ENCODE results near the gene CNIH3.
A peak's percentile ranks its signal among the peaks of the same experiment; 100 is the strongest.

The CNIH3 gene

GRCh38 chr1:224622831-224623230 is 6.7 kb downstream of the CNIH3 start:
- Histone ChIP-seq H3K4me3 (ENCODE audit: control insufficient read depth in 1 of 7, extremely low read depth in 1 of 7, insufficient read depth in 4 of 7, low read depth in 2 of 7, low read length in 6 of 7) (no peak overlapping the region), H3K9me3 (ENCODE audit: control extremely low read depth in 1 of 5, control insufficient read depth in 4 of 5, insufficient read depth in 2 of 5, low read depth in 1 of 5, low read length in 4 of 5) (peaks cover 0 to 9% (median 3%) of the 10 kb centered on the region in 5 experiments), H3K27me3 (replicated peaks in 2 of 5; ENCODE audit: control insufficient read depth in 4 of 5, insufficient read depth in 5 of 5, low read length in 4 of 5) (peaks cover 16 to 40% (median 25%) of the 10 kb centered on the region in 5 experiments), H3K4me1 (ENCODE audit: control extremely low read depth in 1 of 4, control insufficient read depth in 4 of 4, insufficient read depth in 4 of 4, low read length in 3 of 4) (peaks cover 2 to 28% (median 24%) of the 10 kb centered on the region in 4 experiments), H3K36me3 (ENCODE audit: control insufficient read depth in 4 of 4, insufficient read depth in 4 of 4, low read length in 3 of 4) (no peaks in the 10 kb centered on the region), H3K27ac (ENCODE audit: insufficient read depth in 1 of 2, low read depth in 1 of 2, low read length in 2 of 2, poor library complexity in 1 of 2, severe bottlenecking in 2 of 2) (no peak overlapping the region)
- 100% methylated on average over 2 of the region's 2 CpGs for WGBS (ENCODE audit: insufficient coverage)
- no peak for DNase-seq
- ChIA-PET CTCF (interaction anchor here (0.9 to 1.5 kb wide), 4 partner anchors 16 to 229 kb away, joined by 3 to 7 read pairs (median 4); no protein-coding TSS in a partner anchor), POLR2A (interaction anchor here (0.6 kb wide), 1 partner anchor 81 kb away, joined by 3 read pairs; no protein-coding TSS in a partner anchor)

GRCh38 chr1:224623310-224623714 is 7.2 kb downstream of the CNIH3 start:
- Histone ChIP-seq H3K27me3 (replicated peaks in 2 of 5; ENCODE audit: control insufficient read depth in 4 of 5, insufficient read depth in 5 of 5, low read length in 4 of 5) (peaks cover 15 to 35% (median 20%) of the 10 kb centered on the region in 5 experiments), H3K4me1 (ENCODE audit: control extremely low read depth in 1 of 4, control insufficient read depth in 4 of 4, insufficient read depth in 4 of 4, low read length in 3 of 4) (peaks cover 2 to 23% (median 21%) of the 10 kb centered on the region in 4 experiments), H3K36me3 (ENCODE audit: control insufficient read depth in 4 of 4, insufficient read depth in 4 of 4, low read length in 3 of 4) (no peaks in the 10 kb centered on the region), H3K9me3 (ENCODE audit: control extremely low read depth in 1 of 5, control insufficient read depth in 4 of 5, insufficient read depth in 2 of 5, low read depth in 1 of 5, low read length in 4 of 5) (peaks cover 0 to 9% (median 3%) of the 10 kb centered on the region in 5 experiments), H3K27ac (ENCODE audit: insufficient read depth in 1 of 2, low read depth in 1 of 2, low read length in 2 of 2, poor library complexity in 1 of 2, severe bottlenecking in 2 of 2) (no peak overlapping the region), H3K4me3 (ENCODE audit: control insufficient read depth in 1 of 7, extremely low read depth in 1 of 7, insufficient read depth in 4 of 7, low read depth in 2 of 7, low read length in 6 of 7) (peak overlapping the region in 1 of 7 experiments; percentile 50)
- WGBS (ENCODE audit: insufficient coverage), result 78% methylated on average over 5 of the region's 5 CpGs
- peak; percentile 21 to 64 (median 51) for DNase-seq
- ChIA-PET POLR2A (no interaction called here), CTCF (interaction anchor here (0.6 to 1.5 kb wide), 4 partner anchors 11 to 161 kb away, joined by 3 to 7 read pairs (median 4); no protein-coding TSS in a partner anchor)

GRCh38 chr1:224623743-224624333 is 7.7 kb downstream of the CNIH3 start:
- H3K27ac ChIP-seq (ENCODE audit: insufficient read depth in 1 of 2, low read depth in 1 of 2, low read length in 2 of 2, poor library complexity in 1 of 2, severe bottlenecking in 2 of 2), result peak overlapping the region; percentile 29 to 65
- H3K4me3 ChIP-seq (ENCODE audit: control insufficient read depth in 1 of 7, extremely low read depth in 1 of 7, insufficient read depth in 4 of 7, low read depth in 2 of 7, low read length in 6 of 7), result peak overlapping the region in 2 of 7 experiments; percentile 27 to 50

GRCh38 chr1:224624432-224624831 is 8.3 kb downstream of the CNIH3 start:
- CTCF ChIA-PET, result interaction anchor here (0.6 to 1.9 kb wide), 5 partner anchors 9 to 20 kb away, joined by 3 to 8 read pairs (median 4); no protein-coding TSS in a partner anchor
- POLR2A ChIA-PET, result no interaction called here
- Histone ChIP-seq H3K4me3 (ENCODE audit: control insufficient read depth in 1 of 7, extremely low read depth in 1 of 7, insufficient read depth in 4 of 7, low read depth in 2 of 7, low read length in 6 of 7) (peak overlapping the region in 1 of 7 experiments; percentile 50), H3K4me1 (ENCODE audit: control extremely low read depth in 1 of 4, control insufficient read depth in 4 of 4, insufficient read depth in 4 of 4, low read length in 3 of 4) (peaks cover 2 to 21% (median 20%) of the 10 kb centered on the region in 4 experiments), H3K9me3 (ENCODE audit: control extremely low read depth in 1 of 5, control insufficient read depth in 4 of 5, insufficient read depth in 2 of 5, low read depth in 1 of 5, low read length in 4 of 5) (peaks cover 0 to 9% (median 3%) of the 10 kb centered on the region in 5 experiments), H3K27me3 (replicated peaks in 2 of 5; ENCODE audit: control insufficient read depth in 4 of 5, insufficient read depth in 5 of 5, low read length in 4 of 5) (peaks cover 4 to 24% (median 15%) of the 10 kb centered on the region in 5 experiments), H3K36me3 (ENCODE audit: control insufficient read depth in 4 of 4, insufficient read depth in 4 of 4, low read length in 3 of 4) (no peaks in the 10 kb centered on the region), H3K27ac (ENCODE audit: insufficient read depth in 1 of 2, low read depth in 1 of 2, low read length in 2 of 2, poor library complexity in 1 of 2, severe bottlenecking in 2 of 2) (peak overlapping the region; percentile 29 to 65)
- DNase-seq, result no peak
- 88% methylated on average over 4 of the region's 4 CpGs for WGBS (ENCODE audit: insufficient coverage)

More at GRCh38 chr1:224623743-224624333, 7.7 kb downstream of the CNIH3 start:
- CTCF ChIA-PET, result interaction anchor here (0.6 to 1.5 kb wide), 4 partner anchors 11 to 162 kb away, joined by 3 to 7 read pairs (median 4); no protein-coding TSS in a partner anchor
- Histone ChIP-seq H3K36me3 (ENCODE audit: control insufficient read depth in 4 of 4, insufficient read depth in 4 of 4, low read length in 3 of 4) (no peaks in the 10 kb centered on the region), H3K9me3 (ENCODE audit: control extremely low read depth in 1 of 5, control insufficient read depth in 4 of 5, insufficient read depth in 2 of 5, low read depth in 1 of 5, low read length in 4 of 5) (peaks cover 0 to 9% (median 3%) of the 10 kb centered on the region in 5 experiments), H3K27me3 (replicated peaks in 2 of 5; ENCODE audit: control insufficient read depth in 4 of 5, insufficient read depth in 5 of 5, low read length in 4 of 5) (peaks cover 10 to 30% (median 18%) of the 10 kb centered on the region in 5 experiments), H3K4me1 (ENCODE audit: control extremely low read depth in 1 of 4, control insufficient read depth in 4 of 4, insufficient read depth in 4 of 4, low read length in 3 of 4) (peaks cover 2 to 21% (median 20%) of the 10 kb centered on the region in 4 experiments)
- WGBS (ENCODE audit: insufficient coverage), result 3% methylated on average over 7 of the region's 7 CpGs
- POLR2A ChIA-PET, result no interaction called here
- DNase-seq, result peak; percentile 96 to 99 (median 98)

GRCh38 chr1:224626042-224626441 is 9.9 kb downstream of the CNIH3 start:
- Histone ChIP-seq H3K9me3 (ENCODE audit: control extremely low read depth in 1 of 5, control insufficient read depth in 4 of 5, insufficient read depth in 2 of 5, low read depth in 1 of 5, low read length in 4 of 5) (peaks cover 0 to 9% (median 3%) of the 10 kb centered on the region in 5 experiments), H3K36me3 (ENCODE audit: control insufficient read depth in 4 of 4, insufficient read depth in 4 of 4, low read length in 3 of 4) (no peaks in the 10 kb centered on the region), H3K4me3 (ENCODE audit: control insufficient read depth in 1 of 7, extremely low read depth in 1 of 7, insufficient read depth in 4 of 7, low read depth in 2 of 7, low read length in 6 of 7) (no peak overlapping the region), H3K27ac (ENCODE audit: insufficient read depth in 1 of 2, low read depth in 1 of 2, low read length in 2 of 2, poor library complexity in 1 of 2, severe bottlenecking in 2 of 2) (no peak overlapping the region), H3K27me3 (replicated peaks in 2 of 5; ENCODE audit: control insufficient read depth in 4 of 5, insufficient read depth in 5 of 5, low read length in 4 of 5) (peaks cover 0 to 13% (median 8%) of the 10 kb centered on the region in 5 experiments), H3K4me1 (ENCODE audit: control extremely low read depth in 1 of 4, control insufficient read depth in 4 of 4, insufficient read depth in 4 of 4, low read length in 3 of 4) (peaks cover 2 to 21% (median 20%) of the 10 kb centered on the region in 4 experiments)
- DNase-seq, result no peak
- ChIA-PET POLR2A (no interaction called here), CTCF (interaction anchor here (1.6 to 1.9 kb wide), 2 partner anchors 15 to 18 kb away, joined by 4 to 8 read pairs; no protein-coding TSS in a partner anchor)
- WGBS (ENCODE audit: insufficient coverage), result no CpG with 5 or more reads among the region's 1 CpG

GRCh38 chr1:224629965-224630364 is 13.8 kb downstream of the CNIH3 start:
- Histone ChIP-seq H3K27me3 (replicated peaks in 2 of 5; ENCODE audit: control insufficient read depth in 4 of 5, insufficient read depth in 5 of 5, low read length in 4 of 5) (peaks cover 0 to 9% (median 0%) of the 10 kb centered on the region in 5 experiments), H3K4me3 (ENCODE audit: control insufficient read depth in 1 of 7, extremely low read depth in 1 of 7, insufficient read depth in 4 of 7, low read depth in 2 of 7, low read length in 6 of 7) (no peak overlapping the region), H3K9me3 (ENCODE audit: control extremely low read depth in 1 of 5, control insufficient read depth in 4 of 5, insufficient read depth in 2 of 5, low read depth in 1 of 5, low read length in 4 of 5) (no peaks in the 10 kb centered on the region), H3K27ac (ENCODE audit: insufficient read depth in 1 of 2, low read depth in 1 of 2, low read length in 2 of 2, poor library complexity in 1 of 2, severe bottlenecking in 2 of 2) (no peak overlapping the region), H3K4me1 (ENCODE audit: control extremely low read depth in 1 of 4, control insufficient read depth in 4 of 4, insufficient read depth in 4 of 4, low read length in 3 of 4) (no peaks in the 10 kb centered on the region), H3K36me3 (ENCODE audit: control insufficient read depth in 4 of 4, insufficient read depth in 4 of 4, low read length in 3 of 4) (no peaks in the 10 kb centered on the region)
- WGBS (ENCODE audit: insufficient coverage), result 100% methylated on average over 4 of the region's 4 CpGs
- CTCF ChIA-PET, result no interaction called here
- no peak for DNase-seq
- POLR2A ChIA-PET, result no interaction called here

All from common myeloid progenitor, CD34-positive (primary cell).